D721Med (cell line): ENCODE results near the gene DPH2.

Experiments
- DNase-seq: peaks from one replicate; pipeline ENCODE4 v3.0.0; 2011; ENCODE audit warnings: low spot score; ENCODE audit not compliant: insufficient read length
- FAIRE-seq: peaks from 2 replicates; lab custom pipeline; 2011; peaks lifted over from hg19 to GRCh38; lab: Jason Lieb, UNC
- TF ChIP-seq, protein P1 (sequence below): IDR thresholded peaks from 2 replicates; pipeline ENCODE4 v1.5.1; 2012; ENCODE audit warnings: mild to moderate bottlenecking, control low read depth; ENCODE audit not compliant: insufficient read depth; ENCODE audit errors: missing control alignments

The DPH2 gene

DNA sequence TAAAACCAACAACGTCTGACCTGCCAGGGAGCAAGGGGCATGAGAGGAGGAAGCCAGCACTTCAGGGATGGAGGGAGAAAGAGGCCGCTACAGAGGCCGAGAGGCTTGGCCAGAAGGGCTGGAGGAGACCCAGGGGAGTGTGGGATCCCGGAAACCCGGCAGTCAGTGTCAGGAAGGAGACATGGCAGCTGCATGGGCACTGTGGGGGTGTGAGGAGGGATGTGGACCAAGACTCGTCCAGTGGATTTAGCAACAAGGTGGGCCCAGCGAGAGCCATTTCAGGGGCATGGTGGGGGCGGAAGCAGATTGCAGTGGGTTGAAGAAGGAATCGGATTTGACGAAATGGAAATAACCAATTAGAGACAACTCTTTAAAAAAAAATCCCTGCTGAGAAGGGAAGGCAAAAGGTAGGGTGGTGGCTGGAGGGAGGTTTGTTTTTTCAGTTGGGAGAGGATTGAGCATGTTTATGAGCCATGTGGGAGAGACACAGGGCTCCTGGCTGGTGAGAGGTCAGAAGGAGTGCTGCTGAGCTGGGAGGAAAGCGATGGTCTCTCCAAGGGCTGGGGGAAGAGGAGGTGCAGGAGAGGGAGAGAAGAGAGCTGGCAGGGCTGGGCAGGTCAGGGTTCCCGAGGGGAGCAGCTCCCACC lies 13.6 kb downstream of the DPH2 start:
- no peak for DNase-seq
- no peak for FAIRE-seq
- TF ChIP-seq, protein P1, sequence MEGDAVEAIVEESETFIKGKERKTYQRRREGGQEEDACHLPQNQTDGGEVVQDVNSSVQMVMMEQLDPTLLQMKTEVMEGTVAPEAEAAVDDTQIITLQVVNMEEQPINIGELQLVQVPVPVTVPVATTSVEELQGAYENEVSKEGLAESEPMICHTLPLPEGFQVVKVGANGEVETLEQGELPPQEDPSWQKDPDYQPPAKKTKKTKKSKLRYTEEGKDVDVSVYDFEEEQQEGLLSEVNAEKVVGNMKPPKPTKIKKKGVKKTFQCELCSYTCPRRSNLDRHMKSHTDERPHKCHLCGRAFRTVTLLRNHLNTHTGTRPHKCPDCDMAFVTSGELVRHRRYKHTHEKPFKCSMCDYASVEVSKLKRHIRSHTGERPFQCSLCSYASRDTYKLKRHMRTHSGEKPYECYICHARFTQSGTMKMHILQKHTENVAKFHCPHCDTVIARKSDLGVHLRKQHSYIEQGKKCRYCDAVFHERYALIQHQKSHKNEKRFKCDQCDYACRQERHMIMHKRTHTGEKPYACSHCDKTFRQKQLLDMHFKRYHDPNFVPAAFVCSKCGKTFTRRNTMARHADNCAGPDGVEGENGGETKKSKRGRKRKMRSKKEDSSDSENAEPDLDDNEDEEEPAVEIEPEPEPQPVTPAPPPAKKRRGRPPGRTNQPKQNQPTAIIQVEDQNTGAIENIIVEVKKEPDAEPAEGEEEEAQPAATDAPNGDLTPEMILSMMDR: no peak

DNA sequence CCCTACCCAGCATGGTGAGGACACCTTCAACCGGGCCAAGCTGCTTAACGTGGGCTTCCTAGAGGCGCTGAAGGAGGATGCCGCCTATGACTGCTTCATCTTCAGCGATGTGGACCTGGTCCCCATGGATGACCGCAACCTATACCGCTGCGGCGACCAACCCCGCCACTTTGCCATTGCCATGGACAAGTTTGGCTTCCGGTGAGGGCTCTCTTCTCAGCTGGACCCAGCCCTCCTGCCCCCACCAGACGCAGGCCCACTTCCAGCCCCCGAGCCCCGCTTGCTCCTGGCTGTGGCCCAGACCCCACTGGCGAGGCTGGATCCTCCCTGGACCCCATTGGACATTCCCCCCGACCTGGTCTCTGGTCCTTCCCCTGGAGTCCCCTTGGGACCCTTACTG lies 15.0 kb downstream of the DPH2 start:
- no peak for DNase-seq
- TF ChIP-seq, protein P1: no peak
- FAIRE-seq: no peak

DNA sequence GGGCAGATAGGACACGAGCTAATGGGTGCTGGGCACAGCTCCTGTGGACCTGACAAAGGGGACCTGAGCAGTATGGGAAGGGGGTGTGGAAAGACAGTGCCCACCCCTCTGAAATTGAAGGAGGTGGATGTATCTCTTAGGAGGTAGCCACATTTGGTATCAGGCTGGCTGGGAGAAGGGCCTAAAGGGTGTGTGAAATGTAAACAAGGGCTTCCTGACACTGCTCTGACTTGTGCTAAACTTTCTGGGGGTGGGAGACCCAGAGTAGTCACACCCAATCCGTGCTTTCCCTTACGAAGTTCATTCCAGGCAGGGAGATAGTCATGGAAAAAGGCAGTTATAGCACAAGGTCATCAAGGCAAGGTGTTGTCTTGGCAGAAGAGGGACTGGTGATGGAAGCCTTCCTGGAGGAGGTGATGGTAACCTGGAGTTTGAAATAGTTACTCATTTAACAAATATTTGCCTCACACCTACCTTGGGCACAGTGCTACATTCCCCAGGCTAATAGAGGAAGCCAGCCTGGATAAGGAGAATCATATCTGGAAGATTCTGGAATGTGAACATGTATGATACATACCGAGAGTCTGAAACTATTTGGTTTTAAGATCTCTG lies 16.3 kb downstream of the DPH2 start:
- TF ChIP-seq, protein P1: no peak
- FAIRE-seq (no peak), DNase-seq (no peak)

DNA sequence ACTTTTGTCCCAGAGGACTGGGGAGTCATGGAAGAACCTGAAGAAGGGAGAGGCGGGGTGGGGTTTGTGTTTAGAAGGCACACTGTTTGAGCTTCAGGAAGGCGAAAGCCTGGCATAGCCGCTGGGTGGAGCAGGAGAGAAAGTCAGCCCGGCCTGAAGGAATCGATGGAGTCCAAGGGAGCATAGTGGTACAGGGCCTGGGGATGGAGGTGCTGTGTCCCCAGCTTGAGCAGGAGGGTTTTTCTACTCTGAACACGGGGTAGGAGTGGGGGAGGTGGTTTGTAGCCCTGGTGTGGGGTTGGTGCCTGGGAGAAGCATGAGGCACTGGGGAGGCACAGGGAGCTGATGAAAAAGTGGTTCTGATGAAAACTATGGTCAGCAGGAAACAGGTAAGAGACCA lies 16.9 kb downstream of the DPH2 start:
- no peak for FAIRE-seq
- DNase-seq: no peak
- TF ChIP-seq, protein P1: no peak

DNA sequence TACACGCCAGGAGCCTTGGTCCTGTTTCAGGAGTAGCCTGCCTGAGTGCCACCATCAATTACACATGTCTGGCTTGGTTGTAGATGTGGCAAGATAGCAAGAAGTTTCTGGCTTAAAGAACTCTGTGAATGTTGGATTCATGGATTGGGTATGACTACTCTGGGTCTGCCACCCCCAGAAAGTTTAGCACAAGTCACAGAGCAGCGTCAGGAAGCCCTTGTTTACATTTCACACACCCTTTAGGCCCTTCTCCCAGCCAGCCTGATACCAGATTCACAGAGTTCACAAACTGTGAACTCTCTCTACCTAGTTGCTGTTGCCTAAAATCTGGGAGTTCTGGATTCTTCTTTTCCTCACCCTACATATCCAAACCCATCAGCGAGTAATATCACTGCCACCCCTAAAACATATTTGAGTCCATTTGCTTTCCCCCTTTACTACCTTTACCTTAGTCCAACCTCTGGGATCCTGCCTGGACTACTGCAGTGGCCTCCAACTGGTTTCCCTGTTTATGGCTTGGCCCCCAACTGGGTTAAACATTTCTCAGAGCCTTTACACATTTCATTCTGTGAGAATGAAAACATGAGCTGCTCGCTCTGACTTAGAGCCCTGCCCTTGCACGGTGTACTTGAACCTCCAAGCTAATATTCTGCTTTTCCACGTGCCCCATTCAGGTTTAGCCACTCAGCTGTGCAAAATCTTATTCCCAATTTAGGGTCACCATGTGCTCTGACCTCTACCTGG lies 17.5 kb downstream of the DPH2 start:
- TF ChIP-seq, protein P1: no peak
- DNase-seq: no peak
- FAIRE-seq: no peak

DNA sequence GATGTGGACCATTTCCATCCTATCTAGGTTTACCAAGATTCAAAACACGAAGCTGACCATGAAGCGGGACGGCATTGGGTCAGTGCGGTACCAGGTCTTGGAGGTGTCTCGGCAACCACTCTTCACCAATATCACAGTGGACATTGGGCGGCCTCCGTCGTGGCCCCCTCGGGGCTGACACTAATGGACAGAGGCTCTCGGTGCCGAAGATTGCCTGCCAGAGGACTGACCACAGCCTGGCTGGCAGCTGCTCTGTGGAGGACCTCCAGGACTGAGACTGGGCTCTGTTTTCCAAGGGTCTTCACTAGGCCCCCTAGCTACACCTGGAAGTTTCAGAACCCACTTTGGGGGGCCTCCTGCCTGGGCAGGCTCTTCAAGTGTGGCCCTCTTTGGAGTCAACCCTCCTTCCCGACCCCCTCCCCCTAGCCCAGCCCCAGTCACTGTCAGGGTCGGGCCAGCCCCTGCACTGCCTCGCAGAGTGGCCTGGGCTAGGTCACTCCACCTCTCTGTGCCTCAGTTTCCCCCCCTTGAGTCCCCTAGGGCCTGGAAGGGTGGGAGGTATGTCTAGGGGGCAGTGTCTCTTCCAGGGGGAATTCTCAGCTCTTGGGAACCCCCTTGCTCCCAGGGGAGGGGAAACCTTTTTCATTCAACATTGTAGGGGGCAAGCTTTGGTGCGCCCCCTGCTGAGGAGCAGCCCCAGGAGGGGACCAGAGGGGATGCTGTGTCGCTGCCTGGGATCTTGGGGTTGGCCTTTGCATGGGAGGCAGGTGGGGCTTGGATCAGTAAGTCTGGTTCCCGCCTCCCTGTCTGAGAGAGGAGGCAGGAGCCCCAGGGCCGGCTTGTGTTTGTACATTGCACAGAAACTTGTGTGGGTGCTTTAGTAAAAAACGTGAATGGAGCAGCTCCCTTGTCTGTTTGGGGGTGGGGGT lies 20.7 kb downstream of the DPH2 start:
- FAIRE-seq: no peak
- TF ChIP-seq, protein P1: no peak
- no peak for DNase-seq
